DOHH2 (cell line): Measurements from ENCODE around the gene CBX4.

Experiments used
- H3F3A ChIP-seq: fragments of 200-600 bp; sonication (generic), shearing (Covaris generic); 2 replicates; pipeline ENCODE4 v1.6.0; 2016; ENCODE audit warnings: antibody characterized with exemption, mild to moderate bottlenecking; ENCODE audit not compliant: control insufficient read depth, insufficient read depth
- H3K27ac ChIP-seq: fragments of 200-600 bp; sonication (generic); 2 replicates; pipeline ENCODE4 v1.5.1; 2014; ENCODE audit warnings: low read depth, mild to moderate bottlenecking, low read length, moderate library complexity
- H3K27me3 ChIP-seq: fragments of 200-600 bp; sonication (generic); 2 replicates; pipeline ENCODE4 v1.6.1; 2014; ENCODE audit warnings: mild to moderate bottlenecking, low read length, mixed read lengths; ENCODE audit not compliant: control insufficient read depth
- H3K36me3 ChIP-seq: fragments of 200-600 bp; sonication (generic); 2 replicates; pipeline ENCODE4 v1.6.1; 2014; ENCODE audit warnings: mild to moderate bottlenecking, low read length, moderate library complexity, mixed read lengths; ENCODE audit not compliant: control insufficient read depth
- H3K4me1 ChIP-seq: fragments of 200-600 bp; sonication (generic); 2 replicates; pipeline ENCODE4 v1.6.1; 2014; ENCODE audit warnings: mild to moderate bottlenecking, low read length, mixed read lengths; ENCODE audit not compliant: control insufficient read depth
- H3K4me2 ChIP-seq: fragments of 200-600 bp; sonication (generic); 2 replicates; pipeline ENCODE4 v1.6.0; 2014; ENCODE audit warnings: mild to moderate bottlenecking, low read length, moderate library complexity
- H3K4me3 ChIP-seq: fragments of 200-600 bp; sonication (generic); 2 replicates; pipeline ENCODE4 v1.5.1; 2014; ENCODE audit warnings: mild to moderate bottlenecking, low read length, mixed read lengths
- H3K79me2 ChIP-seq: fragments of 200-600 bp; sonication (generic); 2 replicates; pipeline ENCODE4 v1.6.1; 2014; ENCODE audit warnings: mild to moderate bottlenecking, low read length, mixed read lengths; ENCODE audit not compliant: control insufficient read depth
- H3K9me2 ChIP-seq: fragments of 200-600 bp; sonication (generic); replicated peaks from 2 replicates; pipeline ENCODE4 v1.6.1; 2014; ENCODE audit warnings: mild to moderate bottlenecking, low read length, mixed read lengths; ENCODE audit not compliant: control insufficient read depth
- H3K9me3 ChIP-seq: fragments of 200-600 bp; sonication (generic); 2 replicates; pipeline ENCODE4 v1.6.1; 2014; ENCODE audit warnings: antibody characterized with exemption, low read length, mixed read lengths; ENCODE audit not compliant: control insufficient read depth, insufficient read depth
- H4K20me1 ChIP-seq: fragments of 200-600 bp; sonication (generic); 2 replicates; pipeline ENCODE4 v1.6.0; 2014; ENCODE audit warnings: low read depth, mild to moderate bottlenecking, antibody characterized with exemption, low read length, moderate library complexity; ENCODE audit not compliant: control insufficient read depth, insufficient read depth
- EZH2phosphoT487 ChIP-seq: fragments of 200-600 bp; sonication (generic); IDR thresholded peaks from 2 replicates; pipeline ENCODE4 v1.6.1; 2017; ENCODE audit warnings: borderline replicate concordance, mild to moderate bottlenecking, antibody characterized with exemption, low read length, moderate library complexity, mixed read lengths
- TF ChIP-seq, protein P1 (sequence below): fragments of 200-600 bp; sonication (generic); IDR thresholded peaks from one replicate; pipeline ENCODE4 v1.5.1; 2014; ENCODE audit warnings: antibody characterized with exemption, mild to moderate bottlenecking, low read depth, low read length; ENCODE audit not compliant: poor library complexity, severe bottlenecking

Gene CBX4

DNA sequence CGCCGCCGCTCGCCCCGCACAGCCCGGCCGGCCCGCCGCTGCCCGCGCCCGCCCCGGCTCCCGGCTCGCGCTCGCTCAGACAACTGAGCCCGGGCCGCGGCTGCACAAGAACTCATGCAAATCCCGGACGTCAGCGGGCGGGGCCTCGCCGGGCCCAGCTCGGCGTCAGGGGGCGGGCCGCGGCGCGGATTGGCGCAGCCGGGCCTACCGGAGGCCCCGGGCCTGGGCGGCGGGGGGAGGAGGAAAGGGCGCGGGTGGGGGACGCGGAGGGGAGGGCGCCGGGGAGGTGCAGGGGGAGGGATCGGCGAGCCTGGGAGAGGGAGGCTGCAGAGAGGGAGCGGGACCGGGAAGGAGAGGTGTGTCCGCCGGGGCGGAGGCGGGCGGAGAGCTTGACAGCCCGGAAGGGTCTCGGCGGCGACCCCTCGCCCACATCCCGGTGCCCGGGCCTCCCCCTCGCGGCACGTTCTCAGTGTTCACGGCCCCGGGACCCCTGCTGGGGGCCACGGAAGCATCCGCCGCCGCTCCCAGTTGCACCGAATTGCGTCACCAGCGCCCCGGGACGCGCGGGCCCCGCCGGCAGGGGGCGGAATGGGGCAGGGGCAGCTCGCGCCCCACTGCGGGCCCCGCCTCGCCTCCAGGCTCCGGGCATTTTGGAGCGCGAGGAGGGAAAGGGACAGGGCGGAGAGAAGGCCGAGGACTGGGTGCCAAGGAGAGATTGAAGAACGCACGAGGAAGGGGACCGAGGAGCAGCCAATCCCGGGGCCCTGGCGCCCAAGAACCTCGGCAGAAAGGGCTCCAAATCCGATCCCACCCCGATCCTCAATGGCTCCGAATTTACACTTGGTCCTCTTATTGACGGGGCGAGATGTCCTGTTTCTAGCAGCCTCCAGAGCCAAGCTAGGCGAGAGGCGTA is at the start of gene CBX4:
Gene CBX4, minus strand, starts transcription at position 85 of the 913 bp plus-strand sequence. CDS start 189 bp downstream, outside the sequence.
- Histone ChIP-seq H3K36me3 (peaks cover 39% of the 10 kb centered on the region), H3K79me2 (peaks cover 39% of the 10 kb centered on the region), H3K9me2 (no peaks in the 10 kb centered on the region), H3K27me3 (peaks cover 47% of the 10 kb centered on the region), H4K20me1 (peaks cover 19% of the 10 kb centered on the region), H3K9me3 (no peaks in the 10 kb centered on the region), H3K4me3 (peak within 1 kb of the TSS; percentile 90), H3K4me1 (peaks cover 55% of the 10 kb centered on the region), H3K4me2 (peak within 1 kb of the TSS; percentile 98), H3K27ac (peak within 1 kb of the TSS; percentile 88), H3F3A (peaks cover 19% of the 10 kb centered on the region)
- TF ChIP-seq EZH2phosphoT487: 0 out of 2 replicates have a peak, but pooled peaks have one; percentile 41
- TF ChIP-seq, protein P1, sequence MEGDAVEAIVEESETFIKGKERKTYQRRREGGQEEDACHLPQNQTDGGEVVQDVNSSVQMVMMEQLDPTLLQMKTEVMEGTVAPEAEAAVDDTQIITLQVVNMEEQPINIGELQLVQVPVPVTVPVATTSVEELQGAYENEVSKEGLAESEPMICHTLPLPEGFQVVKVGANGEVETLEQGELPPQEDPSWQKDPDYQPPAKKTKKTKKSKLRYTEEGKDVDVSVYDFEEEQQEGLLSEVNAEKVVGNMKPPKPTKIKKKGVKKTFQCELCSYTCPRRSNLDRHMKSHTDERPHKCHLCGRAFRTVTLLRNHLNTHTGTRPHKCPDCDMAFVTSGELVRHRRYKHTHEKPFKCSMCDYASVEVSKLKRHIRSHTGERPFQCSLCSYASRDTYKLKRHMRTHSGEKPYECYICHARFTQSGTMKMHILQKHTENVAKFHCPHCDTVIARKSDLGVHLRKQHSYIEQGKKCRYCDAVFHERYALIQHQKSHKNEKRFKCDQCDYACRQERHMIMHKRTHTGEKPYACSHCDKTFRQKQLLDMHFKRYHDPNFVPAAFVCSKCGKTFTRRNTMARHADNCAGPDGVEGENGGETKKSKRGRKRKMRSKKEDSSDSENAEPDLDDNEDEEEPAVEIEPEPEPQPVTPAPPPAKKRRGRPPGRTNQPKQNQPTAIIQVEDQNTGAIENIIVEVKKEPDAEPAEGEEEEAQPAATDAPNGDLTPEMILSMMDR: peak; percentile 76

DNA sequence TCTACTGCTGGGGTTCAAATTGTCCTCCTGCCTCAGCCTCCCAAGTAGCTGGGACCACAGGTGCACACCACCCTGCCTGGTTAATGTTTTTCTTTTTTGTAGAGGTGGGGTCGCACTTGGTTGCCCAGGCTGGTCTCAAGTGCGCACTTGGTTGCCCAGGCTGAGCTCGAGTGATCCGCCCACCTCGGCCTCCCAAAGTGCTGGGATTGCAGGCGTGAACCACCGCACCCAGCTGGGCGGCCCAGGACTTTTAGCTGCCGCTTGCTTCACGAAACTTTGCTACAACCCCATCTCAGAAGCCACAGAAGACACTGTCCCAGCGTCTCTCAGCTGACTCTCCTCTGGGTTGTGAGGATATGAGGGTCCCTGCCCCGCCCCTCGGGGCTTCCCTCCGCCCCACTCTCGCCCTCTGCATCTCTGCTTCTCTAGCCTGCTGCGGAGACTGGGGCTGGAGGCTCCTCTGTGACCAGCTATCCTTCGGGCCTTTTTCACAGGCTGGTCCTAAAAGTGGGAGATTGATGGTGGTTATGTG is 48.8 kb upstream of the CBX4 start:
- Histone ChIP-seq H3K4me2 (no peak overlapping the region), H3K4me1 (no peaks in the 10 kb centered on the region), H4K20me1 (no peaks in the 10 kb centered on the region), H3K27me3 (no peaks in the 10 kb centered on the region; the same call in 1 of the 2 replicates), H3K4me3 (no peak overlapping the region), H3K36me3 (no peaks in the 10 kb centered on the region), H3K27ac (no peak overlapping the region), H3K9me2 (no peaks in the 10 kb centered on the region), H3K9me3 (no peaks in the 10 kb centered on the region), H3K79me2 (no peaks in the 10 kb centered on the region), H3F3A (no peaks in the 10 kb centered on the region)
- TF ChIP-seq, protein P1: no peak
- TF ChIP-seq EZH2phosphoT487: no peak

DNA sequence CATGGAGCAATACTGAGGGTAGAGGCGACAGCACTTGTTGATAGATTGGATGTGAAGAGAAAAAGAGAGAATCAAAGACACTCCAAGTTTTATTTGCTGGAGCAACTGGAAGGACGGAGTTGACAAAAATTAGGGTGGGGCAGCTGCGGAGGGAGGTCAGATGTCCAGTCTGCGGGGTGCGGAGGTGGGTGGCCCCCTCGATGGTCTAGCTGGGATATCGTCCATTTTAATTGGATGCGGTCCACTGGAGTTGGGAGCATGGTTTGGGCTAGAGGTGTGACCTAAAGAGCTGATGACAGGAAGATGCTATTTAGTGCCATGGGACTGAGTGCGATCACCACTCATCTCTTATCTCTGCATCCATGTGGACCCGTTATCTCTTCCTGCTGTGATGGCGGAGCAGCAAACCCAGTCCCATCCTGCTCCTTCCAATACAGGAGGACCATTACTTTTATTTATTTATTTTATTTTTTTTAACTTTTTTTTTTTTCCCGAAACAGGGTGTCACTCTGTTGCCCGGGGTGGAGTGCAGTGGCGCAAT is 48.3 kb upstream of the CBX4 start:
- Histone ChIP-seq H3F3A (no peaks in the 10 kb centered on the region), H3K36me3 (no peaks in the 10 kb centered on the region), H3K9me2 (no peaks in the 10 kb centered on the region), H3K4me2 (no peak overlapping the region), H3K79me2 (no peaks in the 10 kb centered on the region), H3K27me3 (peaks cover under 1% of the 10 kb centered on the region; the same call in 1 of the 2 replicates), H3K4me3 (no peak overlapping the region), H3K27ac (no peak overlapping the region), H4K20me1 (no peaks in the 10 kb centered on the region), H3K4me1 (no peaks in the 10 kb centered on the region), H3K9me3 (no peaks in the 10 kb centered on the region)
- TF ChIP-seq, protein P1: no peak
- TF ChIP-seq EZH2phosphoT487: no peak
